ENCODE data around the gene TBCB.
"Not testable (repeated sequence)": the region's sequence is repeated elsewhere in the genome, so short reads cannot be mapped to it uniquely, and the experiment has no call there.

Gene TBCB

GRCh38 chr19:36103040-36103626 lies 12.1 kb upstream of the TBCB start:
- DNase-seq: no peak

- no peak for DNase-seq
Observed at GRCh38 chr19:36103842-36104552, 11.3 kb upstream of the TBCB start.

- no peak for DNase-seq
Observed at GRCh38 chr19:36106441-36106840, 8.8 kb upstream of the TBCB start.

- no peak for DNase-seq
Observed at GRCh38 chr19:36106991-36107390, 8.3 kb upstream of the TBCB start.

GRCh38 chr19:36108684-36109083 lies 6.6 kb upstream of the TBCB start:
- DNase-seq: no peak

- no peak for DNase-seq
Observed at GRCh38 chr19:36110487-36111199, 4.6 kb upstream of the TBCB start, which contains the start of gene OVOL3. OVOL3 (plus strand) TSS chr19:36111143; CDS start chr19:36111203, 60 bp downstream.

- DNase-seq: no peak
Observed at GRCh38 chr19:36111200-36111539, 4.1 kb upstream of the TBCB start.

GRCh38 chr19:36112678-36113077 lies 2.6 kb upstream of the TBCB start:
- DNase-seq: no peak

GRCh38 chr19:36113425-36113824 lies 1.8 kb upstream of the TBCB start:
- DNase-seq: no peak

- peak; percentile 28 for DNase-seq
Observed at GRCh38 chr19:36113894-36114720, 1.2 kb upstream of the TBCB start.

- DNase-seq: peak; percentile 98
Observed at GRCh38 chr19:36114721-36115452, 381 bp upstream of the TBCB start, which contains the start of gene POLR2I. POLR2I (minus strand) TSS chr19:36114875; CDS start chr19:36114856, 19 bp downstream.

GRCh38 chr19:36116344-36116637 lies 1.0 kb downstream of the TBCB start:
- DNase-seq: no peak

- DNase-seq: no peak
Observed at GRCh38 chr19:36120092-36120983, 5.1 kb downstream of the TBCB start.

- no peak for DNase-seq
Observed at GRCh38 chr19:36120984-36121358, 5.7 kb downstream of the TBCB start.

GRCh38 chr19:36121486-36122124 lies 6.3 kb downstream of the TBCB start:
- no peak for DNase-seq

- no peak for DNase-seq
Observed at GRCh38 chr19:36125557-36125956, 10.3 kb downstream of the TBCB start.

- DNase-seq: no peak
Observed at GRCh38 chr19:36128392-36128736, 13.1 kb downstream of the TBCB start.

GRCh38 chr19:36131221-36131620 lies 16.0 kb downstream of the TBCB start:
- DNase-seq: not testable (repeated sequence)

- DNase-seq: not testable (repeated sequence)
Observed at GRCh38 chr19:36134867-36135266, 19.6 kb downstream of the TBCB start.

GRCh38 chr19:36136964-36137686 lies 21.9 kb downstream of the TBCB start:
- no peak for DNase-seq

GRCh38 chr19:36139120-36139472 lies 23.8 kb downstream of the TBCB start:
- DNase-seq: no peak
